GM18526 (cell line): Measurements from ENCODE around the gene ARHGAP6.

ENCODE experiments used
- POLR2A ChIP-seq: IDR thresholded peaks from 3 replicates; pipeline ENCODE4 v1.6.1; 2011; ENCODE audit not compliant: insufficient read length; ENCODE audit errors: extremely low read depth

Gene ARHGAP6

DNA sequence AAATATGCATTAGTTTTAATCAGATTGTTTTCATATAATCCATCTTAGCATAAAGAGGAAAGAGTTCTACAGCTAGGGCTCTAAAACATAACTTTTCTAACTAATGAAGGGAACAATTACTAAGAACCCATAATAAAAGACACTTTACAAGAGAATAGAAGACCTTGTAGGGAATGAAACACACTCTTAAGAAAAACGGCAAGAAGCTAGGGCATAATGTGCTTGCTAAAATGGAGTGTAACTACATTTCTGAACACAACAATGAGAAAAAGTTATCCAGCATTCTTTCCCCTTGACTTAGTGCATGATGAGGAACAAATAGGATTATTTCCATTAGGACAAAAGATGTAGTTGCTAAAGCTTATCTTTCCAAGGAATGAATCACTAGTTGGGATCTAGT lies 54.6 kb downstream of the ARHGAP6 start:
- no peak for TF ChIP-seq POLR2A

- TF ChIP-seq POLR2A: no peak
These were observed 56.6 kb downstream of the ARHGAP6 start for GRCh38 chrX:11609109-11609508.

DNA sequence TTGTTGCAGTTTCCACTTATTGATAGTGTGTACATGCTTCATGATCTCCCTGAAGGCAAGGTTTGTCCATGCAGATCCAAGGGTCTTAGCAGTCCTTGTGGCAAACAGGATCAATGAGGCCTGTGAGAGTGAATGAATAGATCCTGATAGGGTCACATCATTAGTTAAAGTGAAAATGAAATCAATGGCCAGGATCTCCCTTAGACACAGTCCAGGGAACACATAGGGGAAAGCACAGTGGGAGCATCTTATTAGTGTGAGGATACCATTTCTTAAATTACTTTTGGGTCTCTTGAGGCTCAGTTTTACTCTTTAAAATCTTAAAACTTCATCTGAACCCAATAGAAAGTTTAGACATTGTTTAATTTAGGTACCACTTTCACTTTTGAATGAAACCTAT lies 59.3 kb downstream of the ARHGAP6 start:
- no peak for TF ChIP-seq POLR2A

GRCh38 chrX:11600578-11600977 lies 65.1 kb downstream of the ARHGAP6 start:
- no peak for TF ChIP-seq POLR2A

GRCh38 chrX:11597479-11597878 lies 68.2 kb downstream of the ARHGAP6 start:
- no peak for TF ChIP-seq POLR2A

DNA sequence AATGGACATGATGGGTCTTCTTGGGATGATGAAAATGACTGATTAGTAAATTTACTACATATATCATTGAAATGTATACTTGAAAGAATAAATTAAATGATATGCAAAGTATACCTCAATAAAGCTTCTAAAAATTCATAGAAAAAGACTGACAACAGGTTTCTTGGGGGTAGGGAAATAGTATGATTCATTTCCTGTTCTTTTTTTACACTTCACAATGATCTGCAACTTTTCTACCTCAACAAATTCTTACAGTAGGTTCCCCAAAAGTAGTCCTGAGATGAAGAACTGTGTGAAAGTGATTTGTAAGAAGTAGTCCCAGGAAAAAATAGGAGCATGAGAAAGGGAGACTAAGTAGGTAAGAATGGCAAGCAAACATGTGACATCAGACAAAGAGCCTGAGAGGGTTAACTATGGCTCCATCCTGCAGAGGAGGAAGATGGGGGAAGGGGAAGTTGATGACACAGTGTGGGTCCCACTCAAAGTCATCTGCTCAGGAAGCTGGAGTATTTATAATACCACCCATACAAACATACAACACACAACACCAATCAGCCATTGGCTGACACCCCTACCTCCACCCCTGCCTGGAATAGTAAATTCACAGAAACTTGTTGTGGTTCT lies 73.9 kb downstream of the ARHGAP6 start:
- no peak for TF ChIP-seq POLR2A

GRCh38 chrX:11589641-11590040 lies 76.1 kb downstream of the ARHGAP6 start:
- no peak for TF ChIP-seq POLR2A

- no peak for TF ChIP-seq POLR2A
These were observed 77.6 kb downstream of the ARHGAP6 start for GRCh38 chrX:11588097-11588496.

DNA sequence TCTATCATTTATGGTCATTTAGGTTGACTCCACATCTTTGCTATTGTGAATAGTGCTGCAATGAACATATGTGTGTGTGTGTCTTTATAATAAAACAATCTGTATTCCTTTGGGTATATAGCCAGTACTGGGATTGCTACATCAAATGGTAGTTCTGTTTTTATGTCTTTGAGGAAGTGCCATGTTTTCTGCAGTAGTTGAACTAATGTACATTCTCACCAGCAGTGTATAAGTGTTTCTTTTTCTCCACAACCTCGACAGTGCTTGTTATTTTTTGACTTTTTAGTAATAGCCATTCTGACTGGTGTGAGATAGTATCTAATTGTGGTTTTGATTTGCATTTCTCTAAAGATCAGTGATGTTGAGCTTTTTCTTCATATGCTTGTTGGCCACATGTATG lies 80.5 kb downstream of the ARHGAP6 start:
- TF ChIP-seq POLR2A: no peak

- no peak for TF ChIP-seq POLR2A
These were observed 84.9 kb downstream of the ARHGAP6 start for GRCh38 chrX:11580789-11581188.

DNA sequence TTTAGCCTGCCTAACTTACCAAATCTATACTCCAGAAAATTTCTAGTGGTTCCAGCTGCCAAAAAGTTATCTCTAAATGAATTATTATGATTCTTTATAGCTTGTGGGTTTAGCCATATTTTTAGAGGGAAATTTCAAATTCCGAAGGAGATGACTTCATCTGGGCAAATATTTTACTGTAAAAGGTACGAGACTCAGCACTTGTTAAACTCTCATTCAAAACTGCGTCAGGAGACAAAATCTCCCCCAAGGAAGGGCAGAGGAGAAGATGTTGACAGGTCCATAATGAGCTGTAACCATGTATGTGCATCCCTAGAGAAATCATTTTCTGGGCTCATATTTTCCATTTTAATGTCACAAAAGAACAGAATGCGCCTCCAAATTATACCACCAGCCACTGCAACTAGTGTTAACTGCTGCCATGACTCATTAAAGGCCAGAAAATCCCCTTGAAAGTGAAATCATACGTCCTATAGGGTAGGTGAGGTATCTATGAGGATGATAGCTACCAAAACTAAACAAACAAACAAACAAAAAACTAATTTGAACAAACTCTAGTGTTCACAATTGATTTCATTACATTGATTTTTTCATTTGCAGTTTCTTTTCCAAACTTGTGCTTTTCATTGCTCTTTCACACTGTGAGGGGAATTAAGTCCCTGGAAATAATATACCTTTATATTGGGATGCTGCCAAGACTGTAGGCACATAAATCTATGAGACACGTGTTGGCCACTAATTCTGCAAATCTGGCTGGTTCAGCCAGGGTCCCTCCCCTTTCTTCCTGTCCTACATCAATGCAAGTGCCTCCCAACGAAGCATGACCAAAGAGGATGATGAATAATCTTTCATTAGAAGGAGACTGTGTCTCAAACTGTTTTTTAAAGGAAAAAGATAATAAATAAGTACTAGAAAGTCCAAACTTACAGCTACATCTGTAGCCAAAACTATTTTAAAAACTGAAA lies 85.8 kb downstream of the ARHGAP6 start:
- TF ChIP-seq POLR2A: no peak

DNA sequence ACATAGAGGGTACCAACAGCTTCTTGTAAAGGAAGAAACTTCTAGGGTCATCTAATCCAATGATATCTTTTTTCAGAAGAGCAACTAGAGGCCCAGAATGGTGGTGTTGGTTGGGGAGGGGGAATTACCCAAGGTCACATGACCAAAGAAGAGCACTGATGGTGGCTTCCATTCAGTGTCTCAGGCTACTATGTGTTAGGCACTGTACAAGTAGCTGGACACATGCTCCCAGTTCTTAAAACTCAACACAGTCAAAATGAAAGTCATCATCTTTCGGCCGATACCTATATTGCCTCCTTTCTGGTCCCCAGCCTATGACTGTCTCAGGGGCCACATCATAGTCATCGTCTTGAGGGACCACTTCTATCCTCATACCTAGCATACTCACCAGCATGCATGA lies 88.1 kb downstream of the ARHGAP6 start:
- TF ChIP-seq POLR2A: no peak

DNA sequence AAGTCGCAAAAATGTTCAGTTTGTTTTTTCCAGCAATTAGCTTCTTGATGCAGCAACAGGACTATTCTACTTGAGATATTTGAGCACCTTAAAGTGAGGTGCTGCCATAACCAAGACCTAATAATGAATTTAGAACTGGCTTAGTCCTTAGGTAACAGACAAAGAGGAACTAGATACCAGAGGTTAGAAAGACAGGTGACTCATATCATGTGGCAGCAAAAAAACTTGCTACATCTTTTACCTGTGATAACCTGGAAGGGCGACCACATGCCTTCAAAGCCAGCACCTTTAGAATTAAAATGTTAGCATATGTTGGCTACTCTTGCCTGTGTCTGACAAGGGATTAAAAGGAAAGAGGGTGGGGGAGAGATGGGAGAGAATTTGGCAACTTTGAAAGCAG lies 90.4 kb downstream of the ARHGAP6 start:
- no peak for TF ChIP-seq POLR2A

GRCh38 chrX:11567528-11568220 lies 98.0 kb downstream of the ARHGAP6 start:
- no peak for TF ChIP-seq POLR2A

- TF ChIP-seq POLR2A: no peak
These were observed 98.9 kb downstream of the ARHGAP6 start for GRCh38 chrX:11566789-11567188.

- no peak for TF ChIP-seq POLR2A
These were observed 99.5 kb downstream of the ARHGAP6 start for GRCh38 chrX:11566173-11566572.

DNA sequence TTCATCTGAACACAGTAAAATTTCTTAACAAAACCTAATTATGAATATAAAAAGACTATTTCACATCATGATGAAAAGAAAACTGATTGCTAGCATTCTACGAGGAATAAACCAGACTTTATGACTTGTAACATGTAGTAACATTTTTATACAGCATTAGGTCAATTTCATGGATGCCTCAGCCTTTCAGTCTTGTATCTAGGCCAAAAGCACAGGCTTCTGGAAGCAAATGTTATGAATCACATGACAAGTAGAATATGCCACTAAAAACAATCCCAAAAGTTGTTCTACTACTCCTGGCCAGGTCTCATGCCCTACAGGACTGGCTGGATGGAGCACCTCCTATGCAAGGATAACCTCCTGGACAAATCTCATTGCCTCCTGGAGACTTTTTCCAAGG lies 101.2 kb downstream of the ARHGAP6 start:
- no peak for TF ChIP-seq POLR2A

- no peak for TF ChIP-seq POLR2A
These were observed 103.2 kb downstream of the ARHGAP6 start for GRCh38 chrX:11562570-11562969.
